Duodenal mucosa (tissue), 2 donors: ENCODE measurements around the gene WBP2.

Experiments used
- H3K27ac ChIP-seq: one replicate; pipeline ENCODE4 v1.7.0; 2013; ENCODE audit warnings: low read depth, low read length
- H3K27me3 ChIP-seq, 2 donors: one replicate each; pipeline ENCODE4 v1.7.0; 2013; ENCODE audit warnings: low read length in 2 of 2, control low read depth in 1 of 2; ENCODE audit not compliant: insufficient read depth in 2 of 2, control insufficient read depth in 1 of 2
- H3K36me3 ChIP-seq, 2 donors: one replicate each; pipeline ENCODE4 v1.7.0; 2013; ENCODE audit warnings: low read length in 2 of 2, control low read depth in 1 of 2; ENCODE audit not compliant: insufficient read depth in 2 of 2, control insufficient read depth in 1 of 2
- H3K4me1 ChIP-seq, 2 donors: one replicate each; pipeline ENCODE4 v1.7.0; 2013; ENCODE audit warnings: low read length in 2 of 2, control low read depth in 1 of 2; ENCODE audit not compliant: insufficient read depth in 2 of 2, control insufficient read depth in 1 of 2
- H3K4me3 ChIP-seq, 2 donors: one replicate each; pipeline ENCODE4 v1.7.0; 2013; ENCODE audit warnings: low read length in 2 of 2, low read depth in 1 of 2
- H3K9ac ChIP-seq, 2 donors: one replicate each; pipeline ENCODE4 v1.7.0; 2013; ENCODE audit warnings: low read length in 2 of 2, low read depth in 1 of 2
- H3K9me3 ChIP-seq, 2 donors: one replicate each; pipeline ENCODE4 v1.7.0; 2013; ENCODE audit warnings: low read length in 2 of 2, control low read depth in 1 of 2; ENCODE audit not compliant: control insufficient read depth in 1 of 2

The WBP2 gene

DNA sequence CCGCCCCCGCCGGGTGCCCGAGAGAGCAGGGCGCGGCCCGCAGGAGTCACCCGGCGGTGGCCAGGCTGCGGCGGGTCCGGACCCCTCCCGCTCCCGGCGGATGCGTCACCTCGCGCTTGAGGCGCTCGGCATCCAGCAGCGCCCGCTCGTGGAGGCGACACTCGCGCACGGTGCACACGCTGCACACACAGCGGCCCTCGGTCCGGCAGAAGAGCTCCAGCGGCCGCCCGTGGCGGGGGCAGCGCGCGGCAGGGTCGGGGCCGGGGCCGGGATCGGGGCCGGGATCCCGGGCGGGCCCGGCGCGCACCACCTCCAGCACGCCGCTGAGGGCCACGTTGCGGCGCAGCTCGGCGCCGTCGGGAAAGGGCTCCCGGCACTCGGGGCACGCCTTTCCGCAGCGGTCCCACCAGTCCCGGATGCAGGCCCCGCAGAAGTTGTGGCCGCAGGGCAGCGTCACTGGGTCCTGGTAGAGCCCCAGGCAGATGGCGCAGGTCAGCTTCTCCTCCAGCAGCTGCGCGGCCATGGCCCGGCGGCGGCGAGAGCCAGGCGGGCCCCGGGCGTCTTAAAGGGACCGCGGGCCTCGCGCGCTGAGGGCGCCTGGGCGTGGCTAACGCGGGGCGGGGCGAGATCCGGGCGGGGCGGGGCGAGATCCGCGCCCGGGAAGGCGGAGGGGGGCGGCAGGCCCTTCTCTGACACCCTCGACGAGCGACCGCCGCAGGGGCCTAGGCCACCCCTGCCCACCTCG is 41.5 kb upstream of the WBP2 start, which contains the start of gene TRIM65:
TRIM65 (minus strand) TSS at position 537 of the 745 bp plus-strand sequence; CDS start at position 523, 14 bp downstream.
- Histone ChIP-seq H3K4me1 (peaks cover 20 to 29% of the 10 kb centered on the region in 2 donors), H3K9me3 (no peaks in the 10 kb centered on the region), H3K9ac (peak within 1 kb of the TSS; percentile 79 to 87), H3K36me3 (peaks cover 18 to 35% of the 10 kb centered on the region in 2 donors), H3K27ac (peak within 1 kb of the TSS; percentile 89), H3K27me3 (no peaks in the 10 kb centered on the region), H3K4me3 (peak within 1 kb of the TSS; percentile 69 to 71)

- Histone ChIP-seq H3K27ac (no peak overlapping the region), H3K4me3 (peak overlapping the region; percentile 69 to 71), H3K9ac (peak overlapping the region; percentile 73 to 79), H3K27me3 (no peaks in the 10 kb centered on the region), H3K4me1 (peaks cover 27 to 34% of the 10 kb centered on the region in 2 donors), H3K36me3 (peaks cover 13 to 35% of the 10 kb centered on the region in 2 donors), H3K9me3 (no peaks in the 10 kb centered on the region)
Measured at GRCh38 chr17:75895370-75896155, 40.4 kb upstream of the WBP2 start.

- H3K36me3 ChIP-seq: peaks cover 8 to 34% of the 10 kb centered on the region in 2 donors
- H3K9ac ChIP-seq: no peak overlapping the region
- H3K4me3 ChIP-seq: no peak overlapping the region
- peaks cover 27 to 34% of the 10 kb centered on the region in 2 donors for H3K4me1 ChIP-seq
- no peaks in the 10 kb centered on the region for H3K27me3 ChIP-seq
- H3K9me3 ChIP-seq: no peaks in the 10 kb centered on the region
- H3K27ac ChIP-seq: no peak overlapping the region
Measured at GRCh38 chr17:75894049-75894733, 39.1 kb upstream of the WBP2 start.

- Histone ChIP-seq H3K4me1 (peaks cover 27 to 34% of the 10 kb centered on the region in 2 donors), H3K4me3 (no peak overlapping the region), H3K27ac (no peak overlapping the region), H3K36me3 (peaks cover 8 to 31% of the 10 kb centered on the region in 2 donors), H3K9me3 (no peaks in the 10 kb centered on the region), H3K9ac (no peak overlapping the region), H3K27me3 (no peaks in the 10 kb centered on the region)
Measured at GRCh38 chr17:75893305-75894048, 38.3 kb upstream of the WBP2 start.

GRCh38 chr17:75892556-75893224 is 37.6 kb upstream of the WBP2 start:
- Histone ChIP-seq H3K36me3 (peaks cover 2 to 28% of the 10 kb centered on the region in 2 donors), H3K4me3 (no peak overlapping the region), H3K27ac (no peak overlapping the region), H3K9me3 (no peaks in the 10 kb centered on the region), H3K27me3 (no peaks in the 10 kb centered on the region), H3K4me1 (peaks cover 27 to 34% of the 10 kb centered on the region in 2 donors), H3K9ac (no peak overlapping the region)

GRCh38 chr17:75891605-75892555 is 36.7 kb upstream of the WBP2 start:
- Histone ChIP-seq H3K9ac (no peak overlapping the region), H3K27me3 (no peaks in the 10 kb centered on the region), H3K4me1 (peaks cover 21 to 34% of the 10 kb centered on the region in 2 donors), H3K36me3 (peaks cover 0 to 26% of the 10 kb centered on the region in 2 donors), H3K27ac (no peak overlapping the region), H3K4me3 (no peak overlapping the region), H3K9me3 (no peaks in the 10 kb centered on the region)

DNA sequence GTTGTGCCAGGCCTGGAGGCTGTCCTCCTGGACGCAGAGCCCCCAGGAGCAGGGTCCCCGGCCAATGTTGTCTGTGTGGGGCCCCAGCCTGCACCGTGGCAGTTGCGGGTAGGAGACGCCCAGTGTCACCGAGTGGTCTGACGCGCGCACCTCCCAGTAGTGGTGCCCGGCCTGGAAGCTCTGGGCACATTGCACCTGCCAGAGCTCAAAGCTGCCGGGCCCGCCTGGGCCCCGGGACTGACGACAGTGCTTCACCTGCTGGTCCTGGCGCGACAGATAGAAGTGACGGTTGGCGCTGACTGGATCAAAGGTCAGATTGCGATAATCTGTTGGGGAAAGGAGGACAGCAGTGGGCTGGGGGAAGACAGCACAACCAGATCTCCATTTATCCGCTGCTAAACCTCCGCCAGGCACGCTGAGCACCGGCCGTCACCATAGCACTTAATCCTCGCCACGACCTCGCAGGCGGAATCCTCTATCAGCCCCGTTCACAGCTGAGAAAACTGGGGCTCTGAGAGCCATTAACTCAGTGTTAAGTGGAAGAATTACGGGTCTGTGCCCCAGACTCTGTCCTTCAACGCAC is 36.0 kb upstream of the WBP2 start:
- Histone ChIP-seq H3K4me3 (no peak overlapping the region), H3K36me3 (peaks cover 0 to 26% of the 10 kb centered on the region in 2 donors), H3K27ac (no peak overlapping the region), H3K9ac (no peak overlapping the region), H3K27me3 (no peaks in the 10 kb centered on the region), H3K4me1 (peaks cover 21 to 34% of the 10 kb centered on the region in 2 donors), H3K9me3 (no peaks in the 10 kb centered on the region)

DNA sequence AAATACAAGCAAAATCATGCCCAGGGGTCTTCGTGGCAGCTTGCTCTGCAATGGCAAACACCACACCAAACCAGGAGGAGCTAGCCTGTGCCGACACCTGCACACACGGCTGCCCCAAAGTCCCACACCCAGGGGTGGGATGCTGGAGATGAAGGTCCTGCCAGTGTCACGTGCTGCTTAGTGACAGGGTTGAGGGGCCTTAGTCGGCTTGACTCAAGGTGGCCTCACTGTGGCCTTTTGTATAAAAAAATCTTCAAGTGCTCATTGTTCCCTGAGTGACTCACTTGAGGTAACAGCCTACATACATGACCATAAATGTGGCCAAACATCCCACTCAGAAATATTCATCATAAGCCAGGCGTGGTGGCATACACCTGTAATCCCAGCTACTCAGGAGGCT is 34.3 kb upstream of the WBP2 start:
- H3K27ac ChIP-seq: no peak overlapping the region
- H3K36me3 ChIP-seq: peaks cover 0 to 26% of the 10 kb centered on the region in 2 donors
- H3K4me1 ChIP-seq: peaks cover 10 to 21% of the 10 kb centered on the region in 2 donors
- no peak overlapping the region for H3K9ac ChIP-seq
- H3K27me3 ChIP-seq: no peaks in the 10 kb centered on the region
- H3K4me3 ChIP-seq: no peak overlapping the region
- H3K9me3 ChIP-seq: no peaks in the 10 kb centered on the region
